ENCODE measurements around the gene FRMD6.

Gene FRMD6

DNA sequence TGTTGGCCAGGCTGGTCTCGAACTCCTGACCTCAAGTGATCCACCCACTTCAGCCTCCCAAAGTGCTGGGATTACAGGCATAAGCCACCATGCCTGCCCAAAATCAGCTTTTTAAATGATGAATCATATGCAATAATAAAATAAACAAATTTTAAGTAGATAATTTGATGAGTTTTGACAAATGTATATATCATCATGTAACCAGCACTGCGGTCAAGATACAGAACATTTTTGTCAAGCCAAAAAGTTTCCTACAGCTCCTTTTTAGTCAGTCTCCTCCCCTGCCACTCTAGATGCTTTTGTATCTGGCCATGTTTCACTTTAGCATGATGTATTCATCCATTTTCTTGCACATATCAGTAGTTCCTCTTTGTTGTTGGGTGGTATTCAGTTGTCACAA is 17.2 kb downstream of the FRMD6 start:
- no peak for DNase-seq (ENCODE audit: low read depth)
- H3K4me3 ChIP-seq (ENCODE audit: control insufficient read depth, low read depth, low read length): no peak overlapping the region
- TF ChIP-seq, protein P1, sequence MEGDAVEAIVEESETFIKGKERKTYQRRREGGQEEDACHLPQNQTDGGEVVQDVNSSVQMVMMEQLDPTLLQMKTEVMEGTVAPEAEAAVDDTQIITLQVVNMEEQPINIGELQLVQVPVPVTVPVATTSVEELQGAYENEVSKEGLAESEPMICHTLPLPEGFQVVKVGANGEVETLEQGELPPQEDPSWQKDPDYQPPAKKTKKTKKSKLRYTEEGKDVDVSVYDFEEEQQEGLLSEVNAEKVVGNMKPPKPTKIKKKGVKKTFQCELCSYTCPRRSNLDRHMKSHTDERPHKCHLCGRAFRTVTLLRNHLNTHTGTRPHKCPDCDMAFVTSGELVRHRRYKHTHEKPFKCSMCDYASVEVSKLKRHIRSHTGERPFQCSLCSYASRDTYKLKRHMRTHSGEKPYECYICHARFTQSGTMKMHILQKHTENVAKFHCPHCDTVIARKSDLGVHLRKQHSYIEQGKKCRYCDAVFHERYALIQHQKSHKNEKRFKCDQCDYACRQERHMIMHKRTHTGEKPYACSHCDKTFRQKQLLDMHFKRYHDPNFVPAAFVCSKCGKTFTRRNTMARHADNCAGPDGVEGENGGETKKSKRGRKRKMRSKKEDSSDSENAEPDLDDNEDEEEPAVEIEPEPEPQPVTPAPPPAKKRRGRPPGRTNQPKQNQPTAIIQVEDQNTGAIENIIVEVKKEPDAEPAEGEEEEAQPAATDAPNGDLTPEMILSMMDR (IDR thresholded peaks at IDR 0.05; ENCODE audit: control insufficient read depth, insufficient read depth, low read depth, low read length, missing control alignments): no peak

DNA sequence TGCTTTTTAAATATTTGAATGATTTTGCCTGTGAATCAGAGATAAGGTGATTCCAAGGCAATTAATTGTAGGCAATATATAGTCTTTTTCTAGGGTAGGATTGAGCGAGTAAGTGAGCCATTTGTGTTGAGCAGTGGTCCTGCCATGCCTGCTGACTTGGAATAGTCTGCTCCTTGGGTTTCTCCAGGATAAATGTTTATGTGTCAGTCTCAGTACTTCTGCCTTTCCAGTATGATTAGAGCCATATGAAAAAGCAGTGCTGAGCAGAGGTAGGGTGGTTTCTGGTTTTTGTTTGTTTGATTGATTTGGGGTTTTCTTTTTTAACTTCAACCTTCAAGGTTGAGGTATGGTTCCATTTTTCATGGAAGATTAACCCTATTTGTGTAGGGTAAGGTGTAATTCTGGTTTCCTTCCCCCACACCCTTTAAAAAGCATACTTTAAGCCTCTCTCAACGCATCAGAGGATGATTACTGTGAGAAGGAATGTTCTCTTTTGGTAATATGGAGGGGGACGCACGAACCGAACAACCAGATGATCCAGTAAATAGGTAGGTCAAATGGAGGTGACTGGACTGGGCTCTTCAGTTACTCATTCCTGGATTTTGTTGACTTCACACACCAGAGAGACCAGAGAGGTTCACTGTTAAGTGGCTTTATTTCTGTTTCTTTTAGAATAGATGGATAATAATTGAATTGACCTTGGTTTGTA is 22.7 kb downstream of the FRMD6 start:
- TF ChIP-seq, protein P1 (IDR thresholded peaks at IDR 0.05; ENCODE audit: control insufficient read depth, insufficient read depth, low read depth, low read length, missing control alignments): no peak
- DNase-seq (ENCODE audit: low read depth): no peak
- H3K4me3 ChIP-seq (ENCODE audit: control insufficient read depth, low read depth, low read length): no peak overlapping the region

DNA sequence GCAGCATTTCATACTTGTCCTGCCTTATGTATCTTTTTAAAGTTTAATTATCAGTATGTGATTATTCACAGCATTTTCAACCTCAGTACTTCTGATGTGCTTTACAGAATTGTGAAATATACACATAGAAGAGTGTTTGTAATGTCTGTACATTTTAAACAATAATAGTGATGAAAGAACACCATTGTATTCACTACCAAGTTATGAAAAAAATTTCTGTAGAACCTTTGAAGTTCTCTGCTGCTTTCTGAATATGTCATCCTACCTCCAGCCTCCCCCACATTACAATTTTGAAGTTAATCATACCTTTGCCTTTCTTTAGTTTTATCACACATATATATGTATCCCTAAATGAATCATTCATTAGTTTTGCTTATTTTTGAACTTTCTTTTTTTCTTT is 24.8 kb downstream of the FRMD6 start:
- TF ChIP-seq, protein P1 (IDR thresholded peaks at IDR 0.05; ENCODE audit: control insufficient read depth, insufficient read depth, low read depth, low read length, missing control alignments): no peak
- H3K4me3 ChIP-seq (ENCODE audit: control insufficient read depth, low read depth, low read length): no peak overlapping the region
- no peak for DNase-seq (ENCODE audit: low read depth)

DNA sequence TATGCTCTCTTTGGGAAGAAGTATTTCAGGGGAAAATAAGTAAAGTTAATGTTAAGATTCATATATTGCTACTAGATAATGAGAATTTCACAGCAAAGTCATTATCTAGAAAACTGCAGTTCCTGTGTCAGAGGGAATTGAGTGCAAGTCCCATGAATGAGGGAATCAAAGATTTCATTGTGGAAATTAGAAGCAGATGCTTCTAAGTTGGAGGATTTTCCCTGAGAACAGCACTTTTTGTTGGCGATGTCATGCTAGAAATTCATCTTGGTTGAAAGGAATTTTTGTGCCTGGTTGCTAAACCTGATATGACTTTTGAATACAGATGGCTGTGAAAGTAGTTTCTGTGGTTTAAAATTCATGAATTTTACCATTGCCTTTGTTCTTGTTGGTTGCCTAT is 25.6 kb downstream of the FRMD6 start:
- TF ChIP-seq, protein P1 (IDR thresholded peaks at IDR 0.05; ENCODE audit: control insufficient read depth, insufficient read depth, low read depth, low read length, missing control alignments): no peak
- no peak overlapping the region for H3K4me3 ChIP-seq (ENCODE audit: control insufficient read depth, low read depth, low read length)
- DNase-seq (ENCODE audit: low read depth): no peak

DNA sequence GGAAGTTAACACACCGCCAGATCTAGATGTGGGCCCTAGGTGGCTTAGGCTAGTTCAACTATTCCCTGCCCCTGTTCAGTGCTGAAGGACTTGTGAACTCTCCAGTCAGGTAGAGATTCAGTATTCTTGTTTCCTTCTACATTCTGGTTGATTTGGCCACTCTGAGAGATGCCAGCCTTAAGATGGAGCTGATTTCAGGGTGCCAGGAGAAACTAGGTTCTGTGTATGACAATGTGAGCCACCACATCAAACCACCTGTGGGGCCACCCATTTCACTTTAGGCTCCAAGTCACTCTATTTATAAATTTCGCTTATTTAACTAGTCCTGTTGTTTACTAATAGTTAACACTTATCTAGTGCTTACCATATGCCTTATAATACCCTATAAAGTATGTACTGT is 26.0 kb downstream of the FRMD6 start:
- DNase-seq (ENCODE audit: low read depth): no peak
- H3K4me3 ChIP-seq (ENCODE audit: control insufficient read depth, low read depth, low read length): no peak overlapping the region
- TF ChIP-seq, protein P1 (IDR thresholded peaks at IDR 0.05; ENCODE audit: control insufficient read depth, insufficient read depth, low read depth, low read length, missing control alignments): no peak

DNA sequence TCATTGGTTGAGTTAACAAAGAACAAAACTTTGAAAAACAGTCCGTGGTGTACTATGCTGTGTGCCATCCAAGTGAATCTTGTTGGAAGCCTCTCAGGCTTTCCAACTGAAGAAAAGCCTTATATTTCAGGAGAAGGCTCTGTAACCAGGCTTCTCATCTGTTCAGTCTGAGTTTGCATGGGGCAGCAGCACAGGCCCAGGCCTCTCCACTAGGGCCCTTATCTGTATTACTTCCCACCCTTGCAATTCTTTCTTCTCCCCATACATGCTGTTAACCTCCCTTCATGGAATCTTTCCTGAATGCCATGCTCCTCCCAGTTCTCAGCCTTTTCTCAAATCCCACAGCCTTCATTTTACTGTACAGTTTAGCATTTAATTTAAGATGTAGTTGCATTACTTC is 28.3 kb downstream of the FRMD6 start:
- TF ChIP-seq, protein P1 (IDR thresholded peaks at IDR 0.05; ENCODE audit: control insufficient read depth, insufficient read depth, low read depth, low read length, missing control alignments): no peak

More for the DNA sequence above, 28.3 kb downstream of the FRMD6 start:
- H3K4me3 ChIP-seq (ENCODE audit: control insufficient read depth, low read depth, low read length): no peak overlapping the region
- no peak for DNase-seq (ENCODE audit: low read depth)
